HFFc6 (cell line): ENCODE data around the gene LRFN2. TPM values are rescaled to one million over a fixed set of nuclear protein-coding genes. Genes with fewer than 3 reads are reported as not detected.

Experiments
- DNase-seq: peaks from one replicate; pipeline ENCODE4 v3.0.0-alpha.2; 2018
- H3K27ac Mint-ChIP-seq: 2 replicates; pipeline ENCODE4 v1.8.0; 2020; ENCODE audit warnings: mild to moderate bottlenecking, mixed read lengths
- H3K27me3 Mint-ChIP-seq: 2 replicates; pipeline ENCODE4 v1.8.0; 2021; ENCODE audit warnings: mild to moderate bottlenecking, moderate library complexity, mixed read lengths; ENCODE audit not compliant: insufficient read depth
- H3K36me3 Mint-ChIP-seq: 2 replicates; pipeline ENCODE4 v1.8.0; 2021; ENCODE audit warnings: low read depth, mixed read lengths
- H3K4me1 Mint-ChIP-seq: 2 replicates; pipeline ENCODE4 v1.8.0; 2020; ENCODE audit warnings: low read depth, mixed read lengths
- H3K4me3 Mint-ChIP-seq: 2 replicates; pipeline ENCODE4 v1.8.0; 2020; ENCODE audit warnings: mild to moderate bottlenecking, moderate library complexity, mixed read lengths
- H3K9me3 Mint-ChIP-seq: 2 replicates; pipeline ENCODE4 v1.8.0; 2020; ENCODE audit warnings: mild to moderate bottlenecking, mixed read lengths
- CTCF ChIP-seq: fragments of 200-600 bp; sonication (generic); IDR thresholded peaks from 2 replicates; pipeline ENCODE4 v1.5.0; 2021; ENCODE audit warnings: antibody characterized with exemption, mild to moderate bottlenecking
- total RNA-seq, 6 experiments: library from RNA; stranded (reverse); fragmentation: NEBNext Ultra II Directional; extraction: Animal tissue kit (Norgen Biotek cat#: 25700); gene quantifications; 2 replicates in 1 of 6; 3 replicates in 5 of 6; pipeline ENCODE4 v1.2.3, GENCODE V29; 2021

Gene LRFN2
- total RNA-seq, 6 experiments from 2014 or later: not detected

- H3K36me3 Mint-ChIP-seq: no peaks in the 10 kb centered on the region
- no peak overlapping the region for H3K4me3 Mint-ChIP-seq
- no peak for TF ChIP-seq CTCF
- no peak overlapping the region for H3K27ac Mint-ChIP-seq
- no peaks in the 10 kb centered on the region for H3K4me1 Mint-ChIP-seq
- DNase-seq: no peak
- peaks cover 17% of the 10 kb centered on the region for H3K9me3 Mint-ChIP-seq
- H3K27me3 Mint-ChIP-seq: no peaks in the 10 kb centered on the region
Observed at GRCh38 chr6:40521496-40521895, 65.7 kb downstream of the LRFN2 start.

- H3K27ac Mint-ChIP-seq: no peak overlapping the region
- H3K9me3 Mint-ChIP-seq: peaks cover 17% of the 10 kb centered on the region
- no peaks in the 10 kb centered on the region for H3K4me1 Mint-ChIP-seq
- H3K36me3 Mint-ChIP-seq: no peaks in the 10 kb centered on the region
- no peak for DNase-seq
- H3K27me3 Mint-ChIP-seq: no peaks in the 10 kb centered on the region
- no peak overlapping the region for H3K4me3 Mint-ChIP-seq
- no peak for TF ChIP-seq CTCF
Observed at GRCh38 chr6:40520678-40521077, 66.5 kb downstream of the LRFN2 start.

- Mint-ChIP-seq H3K27ac (no peak overlapping the region), H3K9me3 (peaks cover 17% of the 10 kb centered on the region), H3K27me3 (no peaks in the 10 kb centered on the region), H3K4me3 (no peak overlapping the region), H3K4me1 (no peaks in the 10 kb centered on the region), H3K36me3 (no peaks in the 10 kb centered on the region)
- no peak for TF ChIP-seq CTCF
- DNase-seq: no peak
Observed at GRCh38 chr6:40520084-40520483, 67.1 kb downstream of the LRFN2 start.

- no peak overlapping the region for H3K4me3 Mint-ChIP-seq
- peaks cover 17% of the 10 kb centered on the region for H3K9me3 Mint-ChIP-seq
- no peak for TF ChIP-seq CTCF
- no peak for DNase-seq
- no peaks in the 10 kb centered on the region for H3K36me3 Mint-ChIP-seq
- H3K4me1 Mint-ChIP-seq: no peaks in the 10 kb centered on the region
- no peaks in the 10 kb centered on the region for H3K27me3 Mint-ChIP-seq
- H3K27ac Mint-ChIP-seq: no peak overlapping the region
Observed at GRCh38 chr6:40517654-40518053, 69.5 kb downstream of the LRFN2 start.

- Mint-ChIP-seq H3K4me3 (no peak overlapping the region), H3K36me3 (no peaks in the 10 kb centered on the region), H3K4me1 (no peaks in the 10 kb centered on the region), H3K27ac (no peak overlapping the region), H3K9me3 (peaks cover 13% of the 10 kb centered on the region), H3K27me3 (no peaks in the 10 kb centered on the region)
- DNase-seq: no peak
- no peak for TF ChIP-seq CTCF
Observed at GRCh38 chr6:40516429-40516828, 70.7 kb downstream of the LRFN2 start.

- peaks cover 10% of the 10 kb centered on the region; the same call in 1 of the 2 replicates for H3K9me3 Mint-ChIP-seq
- no peak overlapping the region for H3K4me3 Mint-ChIP-seq
- peaks cover 2% of the 10 kb centered on the region; the same call in 1 of the 2 replicates for H3K27me3 Mint-ChIP-seq
- no peaks in the 10 kb centered on the region for H3K36me3 Mint-ChIP-seq
- H3K4me1 Mint-ChIP-seq: no peaks in the 10 kb centered on the region
- H3K27ac Mint-ChIP-seq: no peak overlapping the region
- no peak for DNase-seq
- TF ChIP-seq CTCF: no peak
Observed at GRCh38 chr6:40512340-40512739, 74.8 kb downstream of the LRFN2 start.
